Stimulated activated CD4-positive, alpha-beta T cell treated with anti-CD3 and anti-CD28 coated beads, Interleukin-4, amount 100 ng/mL, for 48 hours (primary cell): ENCODE data around the gene CHEK2.
"Not testable (repeated sequence)": the region's sequence is repeated elsewhere in the genome, so short reads cannot be mapped to it uniquely, and the experiment has no call there.

ENCODE experiments used
- DNase-seq, 2 donors: peaks; one replicate each; pipeline ENCODE4 v3.0.0-alpha.2; 2020; ENCODE audit warnings: low read depth in 2 of 2

CHEK2 gene

GRCh38 chr22:28741200-28741784 lies 328 bp downstream of the CHEK2 start:
- no peak for DNase-seq

GRCh38 chr22:28738876-28739275 lies 2.7 kb downstream of the CHEK2 start:
- not testable (repeated sequence) for DNase-seq

- DNase-seq = no peak
Measured at GRCh38 chr22:28737701-28738100, 3.9 kb downstream of the CHEK2 start.

GRCh38 chr22:28736301-28737155 lies 5.1 kb downstream of the CHEK2 start:
- no peak for DNase-seq

- no peak for DNase-seq
Measured at GRCh38 chr22:28734393-28734792, 7.2 kb downstream of the CHEK2 start.

GRCh38 chr22:28730179-28730578 lies 11.4 kb downstream of the CHEK2 start:
- DNase-seq = no peak

GRCh38 chr22:28728621-28729313 lies 12.9 kb downstream of the CHEK2 start:
- no peak for DNase-seq

- no peak for DNase-seq
Measured at GRCh38 chr22:28728002-28728401, 13.6 kb downstream of the CHEK2 start.

- DNase-seq = no peak
Measured at GRCh38 chr22:28718044-28718443, 23.6 kb downstream of the CHEK2 start.

- no peak for DNase-seq
Measured at GRCh38 chr22:28716686-28717085, 24.9 kb downstream of the CHEK2 start.

GRCh38 chr22:28715611-28716010 lies 26.0 kb downstream of the CHEK2 start:
- no peak for DNase-seq

GRCh38 chr22:28714043-28714628 lies 27.5 kb downstream of the CHEK2 start:
- no peak for DNase-seq

- no peak for DNase-seq
Measured at GRCh38 chr22:28711820-28712777, 29.5 kb downstream of the CHEK2 start.

GRCh38 chr22:28711341-28711740 lies 30.3 kb downstream of the CHEK2 start:
- DNase-seq = no peak

- no peak for DNase-seq
Measured at GRCh38 chr22:28710576-28711191, 30.9 kb downstream of the CHEK2 start.

- DNase-seq = no peak
Measured at GRCh38 chr22:28710107-28710506, 31.5 kb downstream of the CHEK2 start.

- DNase-seq = no peak
Measured at GRCh38 chr22:28706845-28707244, 34.8 kb downstream of the CHEK2 start.

GRCh38 chr22:28703436-28703835 lies 38.2 kb downstream of the CHEK2 start:
- no peak for DNase-seq

GRCh38 chr22:28702891-28703290 lies 38.7 kb downstream of the CHEK2 start:
- no peak for DNase-seq

- not testable (repeated sequence) for DNase-seq
Measured at GRCh38 chr22:28693041-28693760, 48.4 kb downstream of the CHEK2 start.
